HepG2 (cell line): ENCODE measurements around the gene TMCC1. TPM values are rescaled to one million over a fixed set of nuclear protein-coding genes. Genes with fewer than 3 reads are reported as not detected.

Source experiments
- ARID4A ChIP-seq: sonication (generic); formaldehyde crosslinking; IDR thresholded peaks from 2 replicates; pipeline ENCODE4 v1.5.0; 2020; ENCODE audit warnings: mild to moderate bottlenecking, missing genetic modification reagents, borderline replicate concordance
- ARID5B ChIP-seq: IDR thresholded peaks from 2 replicates; pipeline ENCODE4 v1.4.0; 2020; ENCODE audit warnings: mild to moderate bottlenecking, missing genetic modification reagents
- DNMT3B ChIP-seq: conservative IDR thresholded peaks from 2 replicates; pipeline ENCODE4 v1.6.1; 2016; ENCODE audit warnings: missing biosample characterization, control low read depth
- ELF3 ChIP-seq: IDR thresholded peaks from 2 replicates; pipeline ENCODE4 v1.6.1; 2016; ENCODE audit warnings: missing genetic modification reagents, missing compliant biosample characterization
- ETV5 ChIP-seq: IDR thresholded peaks from 2 replicates; pipeline ENCODE4 v1.6.1; 2018; ENCODE audit warnings: missing biosample characterization, missing genetic modification reagents, inconsistent platforms, borderline replicate concordance
- HNF4G ChIP-seq, 2 experiments: sonication (generic) in 1 of 2; formaldehyde crosslinking in 1 of 2; IDR thresholded peaks; 2 replicates each; pipeline versions ENCODE4 v1.4.0 to v1.6.1; 2011 to 2020; ENCODE audit warnings: borderline replicate concordance in 2 of 2, low read depth in 2 of 2, mild to moderate bottlenecking in 2 of 2, low read length in 1 of 2, missing genetic modification reagents in 1 of 2, moderate library complexity in 1 of 2
- HNRNPLL ChIP-seq: fragments of 200-400 bp; formaldehyde crosslinking; IDR thresholded peaks from 2 replicates; pipeline ENCODE4 v1.6.1; 2017; ENCODE audit warnings: mild to moderate bottlenecking, low read depth, low read length; ENCODE audit not compliant: poor library complexity, severe bottlenecking
- ISL2 ChIP-seq: sonication (generic); formaldehyde crosslinking; IDR thresholded peaks from 2 replicates; pipeline ENCODE4 v1.5.0; 2020; ENCODE audit warnings: missing genetic modification reagents
- LCORL ChIP-seq, 2 experiments: fragments of 450-650 bp in 1 of 2; sonication (generic) in 1 of 2; formaldehyde crosslinking in 1 of 2; IDR thresholded peaks; 2 replicates each; pipeline versions ENCODE4 v1.5.0 to v1.6.1; 2017 to 2020; ENCODE audit warnings: antibody characterized with exemption in 1 of 2, missing genetic modification reagents in 1 of 2
- MATR3 ChIP-seq: sonication (generic); formaldehyde crosslinking; IDR thresholded peaks from 2 replicates; pipeline ENCODE4 v1.4.0; 2020; ENCODE audit warnings: missing genetic modification reagents
- MAX ChIP-seq: IDR thresholded peaks from 2 replicates; pipeline ENCODE4 v1.6.1; 2012; ENCODE audit warnings: inconsistent platforms
- RAD21 ChIP-seq: fragments of 450-650 bp; formaldehyde crosslinking; IDR thresholded peaks from 2 replicates; pipeline ENCODE4 v1.5.0; 2020; ENCODE audit warnings: mild to moderate bottlenecking
- RARA ChIP-seq: IDR thresholded peaks from 2 replicates; pipeline ENCODE4 v1.6.1; 2016; ENCODE audit warnings: missing genetic modification reagents, missing compliant biosample characterization
- TBX3 ChIP-seq: fragments of 450-650 bp; IDR thresholded peaks from 2 replicates; pipeline ENCODE4 v1.6.1; 2017; ENCODE audit warnings: antibody characterized with exemption, mild to moderate bottlenecking, inconsistent platforms, borderline replicate concordance
- ZBTB26 ChIP-seq: IDR thresholded peaks from 2 replicates; pipeline ENCODE4 v1.6.1; 2016; ENCODE audit warnings: missing compliant biosample characterization, missing genetic modification reagents, borderline replicate concordance
- ZNF292 ChIP-seq: sonication (generic); formaldehyde crosslinking; IDR thresholded peaks from 2 replicates; pipeline ENCODE4 v1.8.1; 2022; ENCODE audit warnings: mild to moderate bottlenecking, low read depth, missing genetic modification reagents, borderline replicate concordance
- ZNF343 ChIP-seq: sonication (generic); formaldehyde crosslinking; IDR thresholded peaks from 2 replicates; pipeline ENCODE4 v1.4.0; 2020; ENCODE audit warnings: mild to moderate bottlenecking, missing genetic modification reagents
- ZNF484 ChIP-seq: sonication (generic); formaldehyde crosslinking; IDR thresholded peaks from 2 replicates; pipeline ENCODE4 v1.5.1; 2020; ENCODE audit warnings: mild to moderate bottlenecking, low read depth, missing genetic modification reagents, borderline replicate concordance
- ZNF543 ChIP-seq: sonication (generic); formaldehyde crosslinking; IDR thresholded peaks from 2 replicates; pipeline ENCODE4 v1.4.0; 2020; ENCODE audit warnings: mild to moderate bottlenecking, missing genetic modification reagents
- ZNF775 ChIP-seq: sonication (generic); formaldehyde crosslinking; IDR thresholded peaks from 2 replicates; pipeline ENCODE4 v1.4.0; 2020; ENCODE audit warnings: missing genetic modification reagents, mild to moderate bottlenecking, moderate library complexity, borderline replicate concordance
- polyA plus RNA-seq, 8 experiments: library from polyadenylated mRNA; depleted of rRNA in 3 of 8; stranded (reverse) in 7 of 8; unstranded in 1 of 8; fragments of >200 nt; fragmentation: Illumina TruSeq in 4 of 8; extraction: Trizol in 4 of 8; gene quantifications; 2 replicates each; pipeline versions ENCODE4 v1.2.1 to v1.2.3, GENCODE V29; 2011 to 2016; ENCODE audit warnings: low read depth in 4 of 8, missing spikeins in 1 of 8, mixed read lengths in 1 of 8; ENCODE audit not compliant: insufficient read depth in 1 of 8
- total RNA-seq, 5 experiments: library from RNA; depleted of rRNA; stranded (reverse); fragments of >200 nt; fragmentation: Illumina TruSeq; extraction: Trizol; gene quantifications; 2 replicates each; pipeline ENCODE4 v1.2.3, GENCODE V29; 2016; ENCODE audit warnings: low read depth in 1 of 5

The TMCC1 gene
- total and polyA plus RNA-seq, 2 of the 13 experiments (the other 11 are each of a cell fraction or from before 2014, with no cell fraction given), result 12.1 to 264 TPM

GRCh38 chr3:129632977-129633376 lies 260.5 kb downstream of the TMCC1 start (continued):
- TF ChIP-seq ARID4A (CRISPR knock-in tag) (peak; percentile 20; the same call in 1 of the 2 replicates), HNRNPLL (peak; percentile 30), ELF3 (CRISPR knock-in tag) (peak; percentile 80), ZNF543 (CRISPR knock-in tag) (peak; percentile 90), ETV5 (CRISPR knock-in tag) (peak; percentile 82), MAX (peak; percentile 50), ZBTB26 (0 out of 2 replicates have a peak, but pooled peaks have one; percentile 8), ZNF292 (peak; percentile 88), ZNF343 (CRISPR knock-in tag) (0 out of 2 replicates have a peak, but pooled peaks have one; percentile 24), TBX3 (no peak), LCORL (IDR thresholded peaks at IDR 0.05) (no peak), LCORL (CRISPR knock-in tag; IDR thresholded peaks at IDR 0.05) (peak; percentile 57), HNF4G (IDR thresholded peaks at IDR 0.05; ENCODE audit: borderline replicate concordance, low read depth, low read length) (no peak), HNF4G (CRISPR knock-in tag; IDR thresholded peaks at IDR 0.05; ENCODE audit: borderline replicate concordance, low read depth) (peak; percentile 49; the same call in 1 of the 2 replicates), ARID5B (CRISPR knock-in tag) (peak; percentile 13; the same call in 1 of the 2 replicates), ZNF775 (CRISPR knock-in tag) (no peak), DNMT3B (CRISPR knock-in tag) (no peak), RARA (CRISPR knock-in tag) (0 out of 2 replicates have a peak, but pooled peaks have one; percentile 16), ISL2 (CRISPR knock-in tag) (0 out of 2 replicates have a peak, but pooled peaks have one; percentile 28), MATR3 (CRISPR knock-in tag) (no peak), RAD21 (CRISPR knock-in tag) (0 out of 2 replicates have a peak, but pooled peaks have one; percentile 28), ZNF484 (CRISPR knock-in tag) (no peak)
